Measurements from ENCODE around the gene KRT1. TPM values are rescaled to one million over a fixed set of nuclear protein-coding genes. Genes with fewer than 3 reads are reported as not detected.

KRT1 gene
- polyA plus RNA-seq, 1 donor: 0.51 TPM

- H3K36me3 ChIP-seq (ENCODE audit: control insufficient read depth, insufficient read depth, low read length): no peaks in the 10 kb centered on the region
- no CpG with 5 or more reads among the region's 4 CpGs for WGBS (ENCODE audit: insufficient coverage, low lambda C conversion rate)
- H3K4me3 ChIP-seq (ENCODE audit: low read length): no peak overlapping the region
- DNase-seq: no peak
- peaks cover 8% of the 10 kb centered on the region for H3K27me3 ChIP-seq (ENCODE audit: control insufficient read depth, insufficient read depth, low read length)
- H3K9me3 ChIP-seq (ENCODE audit: control insufficient read depth, low read depth, low read length): no peaks in the 10 kb centered on the region
- H3K4me1 ChIP-seq (ENCODE audit: control insufficient read depth, insufficient read depth, low read length): no peaks in the 10 kb centered on the region
- H3K27ac ChIP-seq (ENCODE audit: low read length): no peak overlapping the region
These were observed 48.9 kb downstream of the KRT1 start for GRCh38 chr12:52631264-52631663.

GRCh38 chr12:52630599-52631200 is 49.5 kb downstream of the KRT1 start:
- H3K4me3 ChIP-seq (ENCODE audit: low read length): no peak overlapping the region
- H3K4me1 ChIP-seq (ENCODE audit: control insufficient read depth, insufficient read depth, low read length): no peaks in the 10 kb centered on the region
- DNase-seq: no peak
- H3K27ac ChIP-seq (ENCODE audit: low read length): no peak overlapping the region
- no peaks in the 10 kb centered on the region for H3K36me3 ChIP-seq (ENCODE audit: control insufficient read depth, insufficient read depth, low read length)
- peaks cover 8% of the 10 kb centered on the region for H3K27me3 ChIP-seq (ENCODE audit: control insufficient read depth, insufficient read depth, low read length)
- no peaks in the 10 kb centered on the region for H3K9me3 ChIP-seq (ENCODE audit: control insufficient read depth, low read depth, low read length)
- no CpG with 5 or more reads among the region's 4 CpGs for WGBS (ENCODE audit: insufficient coverage, low lambda C conversion rate)

GRCh38 chr12:52630008-52630500 is 50.2 kb downstream of the KRT1 start:
- Histone ChIP-seq H3K36me3 (ENCODE audit: control insufficient read depth, insufficient read depth, low read length) (no peaks in the 10 kb centered on the region), H3K4me3 (ENCODE audit: low read length) (no peak overlapping the region), H3K27me3 (ENCODE audit: control insufficient read depth, insufficient read depth, low read length) (peaks cover 8% of the 10 kb centered on the region), H3K9me3 (ENCODE audit: control insufficient read depth, low read depth, low read length) (no peaks in the 10 kb centered on the region), H3K4me1 (ENCODE audit: control insufficient read depth, insufficient read depth, low read length) (no peaks in the 10 kb centered on the region), H3K27ac (ENCODE audit: low read length) (no peak overlapping the region)
- peak in 1 of 2 donors; percentile 57 for DNase-seq
- no CpG with 5 or more reads among the region's 7 CpGs for WGBS (ENCODE audit: insufficient coverage, low lambda C conversion rate)

- Histone ChIP-seq H3K9me3 (ENCODE audit: control insufficient read depth, low read depth, low read length) (no peaks in the 10 kb centered on the region), H3K36me3 (ENCODE audit: control insufficient read depth, insufficient read depth, low read length) (no peaks in the 10 kb centered on the region), H3K4me1 (ENCODE audit: control insufficient read depth, insufficient read depth, low read length) (no peaks in the 10 kb centered on the region), H3K27ac (ENCODE audit: low read length) (no peak overlapping the region), H3K4me3 (ENCODE audit: low read length) (no peak overlapping the region), H3K27me3 (ENCODE audit: control insufficient read depth, insufficient read depth, low read length) (peaks cover 8% of the 10 kb centered on the region)
- no peak for DNase-seq
- WGBS (ENCODE audit: insufficient coverage, low lambda C conversion rate): no CpG with 5 or more reads among the region's 12 CpGs
These were observed 50.8 kb downstream of the KRT1 start for GRCh38 chr12:52629281-52630007.

- no CpG with 5 or more reads among the region's 2 CpGs for WGBS (ENCODE audit: insufficient coverage, low lambda C conversion rate)
- DNase-seq: no peak
- Histone ChIP-seq H3K9me3 (ENCODE audit: control insufficient read depth, low read depth, low read length) (no peaks in the 10 kb centered on the region), H3K4me1 (ENCODE audit: control insufficient read depth, insufficient read depth, low read length) (no peaks in the 10 kb centered on the region), H3K27me3 (ENCODE audit: control insufficient read depth, insufficient read depth, low read length) (peaks cover 8% of the 10 kb centered on the region), H3K4me3 (ENCODE audit: low read length) (no peak overlapping the region), H3K36me3 (ENCODE audit: control insufficient read depth, insufficient read depth, low read length) (no peaks in the 10 kb centered on the region), H3K27ac (ENCODE audit: low read length) (no peak overlapping the region)
These were observed 51.4 kb downstream of the KRT1 start for GRCh38 chr12:52628841-52629240.

GRCh38 chr12:52628111-52628507 is 52.1 kb downstream of the KRT1 start:
- Histone ChIP-seq H3K4me3 (ENCODE audit: low read length) (no peak overlapping the region), H3K27ac (ENCODE audit: low read length) (no peak overlapping the region), H3K4me1 (ENCODE audit: control insufficient read depth, insufficient read depth, low read length) (no peaks in the 10 kb centered on the region), H3K9me3 (ENCODE audit: control insufficient read depth, low read depth, low read length) (no peaks in the 10 kb centered on the region), H3K36me3 (ENCODE audit: control insufficient read depth, insufficient read depth, low read length) (no peaks in the 10 kb centered on the region), H3K27me3 (ENCODE audit: control insufficient read depth, insufficient read depth, low read length) (peaks cover 2% of the 10 kb centered on the region)
- WGBS (ENCODE audit: insufficient coverage, low lambda C conversion rate): no CpG with 5 or more reads among the region's 4 CpGs
- DNase-seq: no peak

- Histone ChIP-seq H3K27ac (ENCODE audit: low read length) (no peak overlapping the region), H3K27me3 (ENCODE audit: control insufficient read depth, insufficient read depth, low read length) (peaks cover 2% of the 10 kb centered on the region), H3K4me3 (ENCODE audit: low read length) (no peak overlapping the region), H3K4me1 (ENCODE audit: control insufficient read depth, insufficient read depth, low read length) (no peaks in the 10 kb centered on the region), H3K36me3 (ENCODE audit: control insufficient read depth, insufficient read depth, low read length) (no peaks in the 10 kb centered on the region), H3K9me3 (ENCODE audit: control insufficient read depth, low read depth, low read length) (no peaks in the 10 kb centered on the region)
- no peak for DNase-seq
- no CpG with 5 or more reads among the region's 2 CpGs for WGBS (ENCODE audit: insufficient coverage, low lambda C conversion rate)
These were observed 52.7 kb downstream of the KRT1 start for GRCh38 chr12:52627395-52628110.

Other genes with a start within 250 kb of the KRT1 start
- gene KRT75, start 246.0 kb downstream of the KRT1 start, polyA plus RNA-seq: not detected
- gene KRT6B, start 228.3 kb downstream of the KRT1 start, polyA plus RNA-seq: not detected
- not detected for gene KRT6C, start 206.6 kb downstream of the KRT1 start, polyA plus RNA-seq
- gene KRT6A, start 187.2 kb downstream of the KRT1 start, polyA plus RNA-seq: 0.01 TPM
- gene KRT5, start 160.0 kb downstream of the KRT1 start, polyA plus RNA-seq: 1.8 TPM
- gene KRT71, start 127.3 kb downstream of the KRT1 start, polyA plus RNA-seq: 0.04 TPM
- not detected for gene KRT74, start 106.6 kb downstream of the KRT1 start, polyA plus RNA-seq
- gene KRT72, start 78.9 kb downstream of the KRT1 start, polyA plus RNA-seq: 2.0 TPM
- 0.97 TPM for gene KRT73, start 61.8 kb downstream of the KRT1 start, polyA plus RNA-seq
- 0.54 TPM for gene KRT2, start 28.2 kb downstream of the KRT1 start, polyA plus RNA-seq
- 0.42 TPM for gene KRT77, start 23.1 kb upstream of the KRT1 start, polyA plus RNA-seq
- not detected for gene KRT76, start 96.9 kb upstream of the KRT1 start, polyA plus RNA-seq
- gene KRT3, start 115.7 kb upstream of the KRT1 start, polyA plus RNA-seq: not detected
- not detected for gene KRT4, start 133.7 kb upstream of the KRT1 start, polyA plus RNA-seq
- gene KRT79, start 153.9 kb upstream of the KRT1 start, polyA plus RNA-seq: not detected
- gene KRT78, start 168.6 kb upstream of the KRT1 start, polyA plus RNA-seq: not detected
- gene KRT8, start 224.7 kb upstream of the KRT1 start, polyA plus RNA-seq: 1,338 TPM